Endothelial cell of umbilical vein (primary cell): ENCODE data around the gene TAMM41.
A peak's percentile ranks its signal among the peaks of the same experiment; 100 is the strongest.

Source experiments
- EZH2 ChIP-seq: IDR thresholded peaks from 2 replicates; pipeline ENCODE4 v1.6.1; 2012; ENCODE audit warnings: borderline replicate concordance, low read depth, mild to moderate bottlenecking, moderate library complexity, low read length, inconsistent platforms; ENCODE audit not compliant: severe bottlenecking
- GATA2 ChIP-seq: IDR thresholded peaks from 2 replicates; pipeline ENCODE4 v1.7.0; 2011; ENCODE audit warnings: low read depth, mild to moderate bottlenecking, moderate library complexity, mixed read lengths, low read length; ENCODE audit not compliant: insufficient read length, insufficient read depth
- JUN ChIP-seq: IDR thresholded peaks from 2 replicates; pipeline ENCODE4 v1.6.1; 2011; ENCODE audit warnings: borderline replicate concordance, low read depth; ENCODE audit not compliant: insufficient read length, insufficient read depth
- MYC ChIP-seq: IDR thresholded peaks from one replicate; pipeline ENCODE4 v1.6.1; 2011; ENCODE audit warnings: mild to moderate bottlenecking, low read depth, low read length
- POLR2A ChIP-seq: IDR thresholded peaks from 2 replicates; pipeline ENCODE4 v1.6.1; 2012; ENCODE audit warnings: low read depth, mild to moderate bottlenecking, control low read depth, low read length
- POLR2AphosphoS5 ChIP-seq: IDR thresholded peaks from 2 replicates; pipeline ENCODE4 v1.6.1; 2012; ENCODE audit warnings: low read depth, mild to moderate bottlenecking, control low read depth, low read length, moderate library complexity; ENCODE audit not compliant: insufficient read depth
- TF ChIP-seq, protein P1 (sequence below), 2 donors: IDR thresholded peaks; 1 replicate in 1 of 2; 2 replicates in 1 of 2; pipeline ENCODE4 v1.5.1; 2011; ENCODE audit warnings: low read length in 2 of 2, mild to moderate bottlenecking in 2 of 2, moderate library complexity in 2 of 2, control low read depth in 1 of 2, inconsistent platforms in 1 of 2, low read depth in 1 of 2; ENCODE audit not compliant: insufficient read depth in 1 of 2; ENCODE audit errors: extremely low read depth in 1 of 2
- TF ChIP-seq, protein P2 (sequence below): IDR thresholded peaks from 2 replicates; pipeline ENCODE4 v1.6.1; 2011; ENCODE audit not compliant: insufficient read depth, insufficient read length

DNA sequence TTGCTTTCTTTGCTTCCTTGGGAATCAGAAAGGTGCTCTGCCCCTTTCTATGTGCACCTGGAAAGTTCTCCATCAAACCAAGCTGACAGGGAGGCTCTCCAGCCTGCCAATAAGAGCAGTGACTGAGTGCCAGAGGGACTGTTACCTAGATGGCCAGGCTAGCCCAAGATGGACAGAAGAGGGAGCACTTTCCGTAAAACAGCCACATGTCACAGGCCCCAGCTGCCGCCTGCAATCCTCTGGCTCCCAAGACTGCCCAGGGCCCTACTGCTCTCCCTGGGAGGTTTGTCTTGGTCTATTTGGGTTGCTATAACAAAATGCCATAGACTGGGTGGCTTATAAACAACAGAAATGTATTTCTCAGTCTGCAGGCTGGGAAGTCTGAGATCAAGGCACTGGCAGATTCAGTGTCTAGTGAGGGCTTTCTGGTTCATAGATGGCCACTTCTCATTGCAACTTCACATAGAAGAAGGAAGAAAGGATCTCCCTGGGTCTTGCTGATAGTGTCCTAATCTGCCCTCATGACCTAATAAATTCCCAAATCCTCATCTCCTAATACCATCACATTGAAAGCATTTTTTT, 72.3 kb downstream of the TAMM41 start:
- TF ChIP-seq, protein P1, sequence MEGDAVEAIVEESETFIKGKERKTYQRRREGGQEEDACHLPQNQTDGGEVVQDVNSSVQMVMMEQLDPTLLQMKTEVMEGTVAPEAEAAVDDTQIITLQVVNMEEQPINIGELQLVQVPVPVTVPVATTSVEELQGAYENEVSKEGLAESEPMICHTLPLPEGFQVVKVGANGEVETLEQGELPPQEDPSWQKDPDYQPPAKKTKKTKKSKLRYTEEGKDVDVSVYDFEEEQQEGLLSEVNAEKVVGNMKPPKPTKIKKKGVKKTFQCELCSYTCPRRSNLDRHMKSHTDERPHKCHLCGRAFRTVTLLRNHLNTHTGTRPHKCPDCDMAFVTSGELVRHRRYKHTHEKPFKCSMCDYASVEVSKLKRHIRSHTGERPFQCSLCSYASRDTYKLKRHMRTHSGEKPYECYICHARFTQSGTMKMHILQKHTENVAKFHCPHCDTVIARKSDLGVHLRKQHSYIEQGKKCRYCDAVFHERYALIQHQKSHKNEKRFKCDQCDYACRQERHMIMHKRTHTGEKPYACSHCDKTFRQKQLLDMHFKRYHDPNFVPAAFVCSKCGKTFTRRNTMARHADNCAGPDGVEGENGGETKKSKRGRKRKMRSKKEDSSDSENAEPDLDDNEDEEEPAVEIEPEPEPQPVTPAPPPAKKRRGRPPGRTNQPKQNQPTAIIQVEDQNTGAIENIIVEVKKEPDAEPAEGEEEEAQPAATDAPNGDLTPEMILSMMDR (IDR thresholded peaks at IDR 0.05; ENCODE audit: extremely low read depth in 1 of 2, insufficient read depth in 1 of 2, low read depth in 1 of 2, low read length in 2 of 2), result peak; percentile 46 to 68
- TF ChIP-seq GATA2 (no peak), POLR2AphosphoS5 (no peak), POLR2A (no peak), MYC (no peak), EZH2 (no peak), JUN (no peak)
- TF ChIP-seq, protein P2, sequence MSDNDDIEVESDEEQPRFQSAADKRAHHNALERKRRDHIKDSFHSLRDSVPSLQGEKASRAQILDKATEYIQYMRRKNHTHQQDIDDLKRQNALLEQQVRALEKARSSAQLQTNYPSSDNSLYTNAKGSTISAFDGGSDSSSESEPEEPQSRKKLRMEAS, result no peak
